Activated T-helper 1 cell treated with Interleukin-2 at 50 U/mL for 16 hours (primary cell): ENCODE data around the gene ARHGAP18.

Source experiments
- DNase-seq: peaks from one replicate; pipeline ENCODE4 v3.0.0-alpha.2; 2020; ENCODE audit warnings: low read depth

The ARHGAP18 gene

GRCh38 chr6:129615020-129615419, 95.0 kb downstream of the ARHGAP18 start:
- no peak for DNase-seq

DNA sequence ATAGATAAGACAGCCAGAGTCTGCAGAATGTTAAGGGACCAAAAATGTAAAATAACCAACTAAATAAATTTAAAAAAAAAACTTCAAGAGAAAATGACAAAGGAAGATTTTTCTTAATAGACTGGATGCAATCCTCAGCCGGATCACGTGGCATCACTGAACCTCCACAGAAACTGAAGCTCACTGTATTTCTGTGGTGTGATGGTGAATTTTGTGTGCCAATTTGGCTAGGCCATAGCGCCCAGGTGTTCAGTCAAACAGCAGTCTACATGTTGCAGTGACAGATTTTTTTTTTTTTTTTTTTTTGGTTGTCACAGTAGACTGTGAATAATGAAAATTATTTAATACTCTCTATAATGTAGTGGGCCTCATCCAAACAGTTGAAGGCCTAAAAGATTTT, 95.5 kb downstream of the ARHGAP18 start:
- DNase-seq: no peak

- no peak for DNase-seq
These were observed 97.5 kb downstream of the ARHGAP18 start for GRCh38 chr6:129612440-129612839.

- no peak for DNase-seq
These were observed 100.3 kb downstream of the ARHGAP18 start for GRCh38 chr6:129609635-129610034.

GRCh38 chr6:129608886-129609537, 101.0 kb downstream of the ARHGAP18 start:
- no peak for DNase-seq

GRCh38 chr6:129607581-129608186, 102.3 kb downstream of the ARHGAP18 start:
- DNase-seq: no peak

GRCh38 chr6:129606664-129607063, 103.3 kb downstream of the ARHGAP18 start:
- DNase-seq: no peak

DNA sequence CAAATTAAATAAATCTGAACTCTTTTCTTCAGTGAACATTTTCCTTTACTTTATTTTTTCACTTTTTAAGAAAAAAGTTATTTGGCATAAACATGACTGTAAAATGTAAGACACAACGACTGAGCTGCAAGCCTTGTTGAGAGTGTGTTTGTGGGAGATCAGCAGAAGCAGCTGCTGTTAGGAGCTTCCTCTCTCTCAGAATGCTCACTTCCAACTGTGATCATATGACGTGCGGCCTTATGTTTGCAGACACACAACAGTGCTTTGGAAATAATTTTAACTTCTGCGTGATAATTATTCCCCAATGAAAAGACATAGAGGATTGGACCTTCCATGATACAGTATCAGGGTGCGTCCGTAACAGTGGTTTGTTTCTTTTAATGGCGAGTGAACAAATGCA, 104.0 kb downstream of the ARHGAP18 start:
- no peak for DNase-seq

DNA sequence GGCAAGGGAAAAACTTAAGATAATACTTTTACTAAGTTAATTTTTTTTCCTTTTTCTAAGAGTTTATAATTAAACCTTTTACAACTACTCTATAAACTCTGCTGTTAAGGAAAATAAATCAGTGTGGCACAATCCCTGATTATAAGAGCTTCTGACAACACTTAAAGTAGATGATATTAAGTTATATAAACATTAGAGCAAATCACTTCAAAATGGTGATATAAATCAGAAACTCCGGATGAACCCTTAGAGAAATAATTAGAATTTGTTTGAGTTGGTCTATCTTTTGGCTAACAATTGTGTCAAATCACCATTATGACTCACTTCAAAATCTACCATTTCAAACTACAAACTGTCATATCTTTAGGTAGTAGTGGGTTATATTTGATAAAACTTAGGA, 104.9 kb downstream of the ARHGAP18 start:
- no peak for DNase-seq

DNA sequence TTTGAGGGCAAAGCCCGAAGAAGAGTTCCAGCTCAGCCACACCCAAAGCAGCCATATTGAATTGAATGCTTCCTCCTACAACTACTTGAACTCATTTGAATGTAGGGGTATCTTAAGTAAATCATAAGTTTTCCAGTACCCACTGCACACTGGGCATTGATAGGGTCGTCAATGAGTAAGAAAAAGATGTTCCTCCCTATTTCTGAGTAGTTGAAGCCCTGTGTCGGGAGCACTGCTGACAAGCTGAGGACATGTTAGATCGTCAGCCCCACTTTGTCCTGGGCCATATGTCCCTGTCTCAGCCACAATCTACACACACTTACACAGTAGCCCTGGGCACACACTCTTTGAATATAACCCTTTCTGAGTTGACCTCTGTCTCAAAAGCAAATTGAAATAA, 105.7 kb downstream of the ARHGAP18 start:
- DNase-seq: no peak

- DNase-seq: no peak
These were observed 106.2 kb downstream of the ARHGAP18 start for GRCh38 chr6:129603741-129604140.

DNA sequence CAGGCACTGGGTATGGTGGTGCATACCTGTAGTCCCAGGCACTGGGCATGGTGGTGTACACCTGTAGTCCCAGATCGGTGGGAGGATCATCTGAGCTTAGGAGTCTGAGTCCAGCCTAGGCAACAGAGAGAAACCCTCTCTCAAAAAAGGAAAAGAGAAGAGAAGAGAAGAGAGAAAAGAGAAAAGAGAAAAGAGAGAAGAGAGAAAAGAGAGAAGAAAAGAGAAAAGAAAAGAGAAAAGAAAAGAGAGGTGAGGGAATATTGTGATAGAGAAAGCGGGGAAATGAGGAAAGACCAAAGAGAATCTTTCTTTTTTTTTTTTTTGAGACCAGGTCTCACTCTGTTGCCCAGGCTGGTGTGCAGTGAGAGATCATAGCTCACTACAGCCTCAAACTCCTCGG, 108.7 kb downstream of the ARHGAP18 start:
- no peak for DNase-seq

GRCh38 chr6:129599467-129599866, 110.5 kb downstream of the ARHGAP18 start:
- DNase-seq: no peak

GRCh38 chr6:129598244-129599187, 111.5 kb downstream of the ARHGAP18 start:
- DNase-seq: no peak

GRCh38 chr6:129597023-129597713, 112.8 kb downstream of the ARHGAP18 start:
- DNase-seq: no peak

- no peak for DNase-seq
These were observed 113.5 kb downstream of the ARHGAP18 start for GRCh38 chr6:129596522-129596921.

GRCh38 chr6:129593233-129593564, 116.8 kb downstream of the ARHGAP18 start:
- DNase-seq: no peak

- no peak for DNase-seq
These were observed 117.3 kb downstream of the ARHGAP18 start for GRCh38 chr6:129592516-129593232.

DNA sequence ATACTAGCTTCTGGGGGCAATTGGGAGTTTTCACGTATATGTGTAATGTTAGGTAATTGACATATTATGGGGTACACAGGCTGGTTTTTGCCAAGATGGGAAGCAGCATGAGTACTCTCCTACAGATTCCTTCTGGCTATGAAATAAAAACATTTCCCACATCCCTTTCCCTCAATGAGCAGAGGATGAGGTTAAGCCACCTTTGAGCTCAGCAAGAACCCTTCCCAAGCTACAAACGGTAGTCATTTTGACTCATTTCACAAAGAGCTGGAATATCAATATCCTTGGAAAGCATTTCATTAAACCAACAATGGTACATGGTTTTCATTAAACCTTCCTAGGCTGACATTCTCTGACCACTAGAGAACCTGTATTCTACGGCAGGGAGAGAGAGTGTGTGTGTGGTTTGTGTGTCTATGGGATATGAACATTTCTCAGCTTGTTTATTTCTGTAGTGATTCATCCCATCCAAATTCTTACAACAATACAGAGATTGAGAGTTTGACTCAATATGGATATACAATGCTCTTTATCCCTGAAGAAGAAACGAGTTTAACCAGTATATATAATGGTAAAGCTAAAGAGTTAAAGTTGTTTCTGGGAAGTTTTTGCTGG, 119.5 kb downstream of the ARHGAP18 start:
- DNase-seq: no peak

DNA sequence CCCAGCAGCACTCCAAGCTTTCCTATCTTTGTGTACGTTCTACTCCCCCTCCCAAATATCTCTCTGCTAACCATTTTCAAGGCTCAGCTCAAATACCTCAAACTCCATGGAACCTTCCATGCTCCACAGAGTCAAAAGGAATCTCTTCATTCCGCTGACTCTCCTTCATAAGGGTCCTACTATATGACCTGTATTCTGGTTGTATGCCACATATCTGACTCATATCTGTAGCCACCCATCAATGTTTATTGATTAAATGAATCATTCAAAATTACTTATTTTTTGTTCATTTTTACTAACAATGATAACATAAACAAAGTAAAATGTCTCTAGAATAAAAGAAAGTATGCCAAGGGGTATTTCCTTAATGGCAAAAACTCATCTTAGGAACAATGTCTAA, 123.2 kb downstream of the ARHGAP18 start:
- DNase-seq: no peak

DNA sequence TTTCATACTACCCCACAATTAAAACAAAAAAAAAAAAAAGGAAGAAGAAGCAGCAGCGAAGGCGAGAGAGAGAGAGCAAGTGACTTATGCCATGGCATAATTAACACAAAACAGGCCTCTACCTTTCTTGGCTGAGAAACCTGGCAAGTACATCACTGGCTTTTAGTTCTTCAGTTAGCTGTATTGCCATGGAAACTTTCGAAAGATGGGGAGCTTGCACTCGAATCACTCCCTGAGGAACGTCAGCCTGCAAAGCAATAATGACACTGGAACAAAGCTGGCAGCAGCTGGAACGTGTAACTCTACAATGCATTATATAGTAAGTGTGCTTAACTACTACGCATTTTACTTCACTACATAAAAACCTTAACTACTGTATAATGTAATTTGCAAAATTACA, 126.1 kb downstream of the ARHGAP18 start:
- no peak for DNase-seq
